ENCODE measurements around the gene ARTN. TPM values are rescaled to one million over a fixed set of nuclear protein-coding genes. Genes with fewer than 3 reads are reported as not detected.
A peak's percentile ranks its signal among the peaks of the same experiment; 100 is the strongest.

Gene ARTN
- total and polyA plus RNA-seq, 9 of the 15 experiments (the other 6 are each of a cell fraction or from before 2014, with no cell fraction given), result 0.06 to 0.38 TPM; not detected in 7

- TF ChIP-seq MBD1 (CRISPR knock-in tag; IDR thresholded peaks at IDR 0.05) (no peak), SMARCB1 (IDR thresholded peaks at IDR 0.05; ENCODE audit: insufficient read length, low read depth) (no peak), POLR2A (conservative IDR thresholded peaks at IDR 0.05) (no peak), ZNF668 (CRISPR knock-in tag; IDR thresholded peaks at IDR 0.05) (no peak), ZNF175 (CRISPR knock-in tag; IDR thresholded peaks at IDR 0.05; ENCODE audit: low read depth) (no peak), STAT5B (CRISPR knock-in tag; IDR thresholded peaks at IDR 0.05) (no peak), CREB1 (IDR thresholded peaks at IDR 0.05) (no peak), CREB1 (CRISPR knock-in tag; IDR thresholded peaks at IDR 0.05) (peak; percentile 38; the same call in 1 of the 2 replicates), ZNF146 (CRISPR knock-in tag; IDR thresholded peaks at IDR 0.05; ENCODE audit: unreplicated experiment) (no peak), ARID4B (CRISPR knock-in tag; IDR thresholded peaks at IDR 0.05) (no peak), RAD51 (IDR thresholded peaks at IDR 0.05; ENCODE audit: borderline replicate concordance, low read depth) (no peak), ZNF165 (CRISPR knock-in tag; IDR thresholded peaks at IDR 0.05; ENCODE audit: borderline replicate concordance) (no peak), ZNF239 (CRISPR knock-in tag; IDR thresholded peaks at IDR 0.05) (no peak), ZFP1 (CRISPR knock-in tag; IDR thresholded peaks at IDR 0.05) (no peak), RB1 (IDR thresholded peaks at IDR 0.05; ENCODE audit: low read depth) (peak; percentile 61; the same call in 1 of the 2 replicates), ZNF586 (CRISPR knock-in tag; conservative IDR thresholded peaks at IDR 0.05) (no peak), ELF2 (CRISPR knock-in tag; IDR thresholded peaks at IDR 0.05) (no peak), RBM14 (IDR thresholded peaks at IDR 0.05; ENCODE audit: borderline replicate concordance, insufficient read depth, low read depth, low read length) (no peak), ZNF277 (CRISPR knock-in tag; IDR thresholded peaks at IDR 0.05; ENCODE audit: borderline replicate concordance) (no peak), ETS1 (conservative IDR thresholded peaks at IDR 0.05; ENCODE audit: control insufficient read depth, low read depth, low read length) (0 out of 2 replicates have a peak, but pooled peaks have one; percentile 5), NR1H2 (CRISPR knock-in tag; IDR thresholded peaks at IDR 0.05) (no peak), CHCHD3 (CRISPR knock-in tag; IDR thresholded peaks at IDR 0.05) (no peak), TEAD1 (CRISPR knock-in tag; IDR thresholded peaks at IDR 0.05) (no peak)
Observed at GRCh38 chr1:43934986-43935324, 1.4 kb downstream of the ARTN start (continued).

Data from K562 (cell line).